SIG-M5 treated with dmso at 0.1 percent for 504 hours (cell line): ENCODE measurements around the gene UACA.

Experiments used
- DNase-seq: peaks from one replicate; lab custom pipeline; 2025; ENCODE audit not compliant: unreplicated experiment; lab: John Stamatoyannopoulos, UW

Gene UACA

GRCh38 chr15:70788114-70789049, 25.0 kb upstream of the UACA start:
- no peak for DNase-seq

- DNase-seq, result no peak
These were observed 23.6 kb upstream of the UACA start for GRCh38 chr15:70786996-70787395.

GRCh38 chr15:70783610-70784022, 20.3 kb upstream of the UACA start:
- DNase-seq, result no peak

GRCh38 chr15:70783041-70783440, 19.7 kb upstream of the UACA start:
- no peak for DNase-seq

GRCh38 chr15:70781236-70781635, 17.9 kb upstream of the UACA start:
- DNase-seq, result no peak

- DNase-seq, result no peak
These were observed 15.1 kb upstream of the UACA start for GRCh38 chr15:70778258-70779076.

- DNase-seq, result peak; percentile 84
These were observed 14.0 kb upstream of the UACA start for GRCh38 chr15:70777170-70777926.

GRCh38 chr15:70775160-70775559, 11.8 kb upstream of the UACA start:
- no peak for DNase-seq

- DNase-seq, result no peak
These were observed 9.0 kb upstream of the UACA start for GRCh38 chr15:70772402-70772801.

- DNase-seq, result no peak
These were observed 7.5 kb upstream of the UACA start for GRCh38 chr15:70770863-70771262.

- DNase-seq, result peak; percentile 49
These were observed 5.0 kb upstream of the UACA start for GRCh38 chr15:70768257-70768883.

- DNase-seq, result no peak
These were observed 4.3 kb upstream of the UACA start for GRCh38 chr15:70767667-70768066.

- no peak for DNase-seq
These were observed 3.2 kb upstream of the UACA start for GRCh38 chr15:70766597-70766996.

- DNase-seq, result no peak
These were observed 2.3 kb upstream of the UACA start for GRCh38 chr15:70765504-70766281.

GRCh38 chr15:70763950-70764730, 782 bp upstream of the UACA start:
- no peak for DNase-seq

GRCh38 chr15:70762469-70763119, 764 bp downstream of the UACA start:
- DNase-seq, result no peak

GRCh38 chr15:70761931-70762468, 1.4 kb downstream of the UACA start:
- DNase-seq, result no peak

GRCh38 chr15:70761046-70761445, 2.3 kb downstream of the UACA start:
- no peak for DNase-seq
